HUES48 (cell line): Measurements from ENCODE around the gene MSI2.
A peak's percentile ranks its signal among the peaks of the same experiment; 100 is the strongest.

Experiments
- H3K27ac ChIP-seq: one replicate; pipeline ENCODE4 v1.7.0; 2013; ENCODE audit warnings: low read depth, low read length, inconsistent platforms
- H3K27me3 ChIP-seq: 2 replicates; pipeline ENCODE4 v1.6.1; 2013; ENCODE audit warnings: mild to moderate bottlenecking, low read length; ENCODE audit not compliant: control insufficient read depth, insufficient read depth
- H3K36me3 ChIP-seq: 2 replicates; pipeline ENCODE4 v1.6.1; 2013; ENCODE audit warnings: low read length; ENCODE audit not compliant: control insufficient read depth, insufficient read depth
- H3K4me1 ChIP-seq: 2 replicates; pipeline ENCODE4 v1.6.1; 2013; ENCODE audit warnings: mild to moderate bottlenecking, low read length; ENCODE audit not compliant: control insufficient read depth, insufficient read depth
- H3K4me3 ChIP-seq: 2 replicates; pipeline ENCODE4 v1.5.1; 2013; ENCODE audit warnings: mild to moderate bottlenecking, low read depth, low read length
- H3K9ac ChIP-seq: 2 replicates; pipeline ENCODE4 v1.6.1; 2013; ENCODE audit warnings: mild to moderate bottlenecking, low read depth, low read length, moderate library complexity
- H3K9me3 ChIP-seq: 2 replicates; pipeline ENCODE4 v1.6.1; 2013; ENCODE audit warnings: low read length; ENCODE audit not compliant: control insufficient read depth, insufficient read depth

MSI2 gene

GRCh38 chr17:57589151-57590034 is 333.1 kb downstream of the MSI2 start:
- H3K36me3 ChIP-seq, result no peaks in the 10 kb centered on the region
- H3K9me3 ChIP-seq, result no peaks in the 10 kb centered on the region
- no peak overlapping the region for H3K27ac ChIP-seq
- peaks cover 11% of the 10 kb centered on the region; the same call in 1 of the 2 replicates for H3K4me1 ChIP-seq
- no peak overlapping the region for H3K4me3 ChIP-seq
- H3K9ac ChIP-seq, result no peak overlapping the region
- no peaks in the 10 kb centered on the region for H3K27me3 ChIP-seq

GRCh38 chr17:57593739-57594462 is 337.6 kb downstream of the MSI2 start:
- no peak overlapping the region for H3K4me3 ChIP-seq
- no peak overlapping the region for H3K27ac ChIP-seq
- no peak overlapping the region for H3K9ac ChIP-seq
- H3K36me3 ChIP-seq, result no peaks in the 10 kb centered on the region
- no peaks in the 10 kb centered on the region for H3K27me3 ChIP-seq
- H3K4me1 ChIP-seq, result peaks cover 4% of the 10 kb centered on the region
- no peaks in the 10 kb centered on the region for H3K9me3 ChIP-seq

DNA sequence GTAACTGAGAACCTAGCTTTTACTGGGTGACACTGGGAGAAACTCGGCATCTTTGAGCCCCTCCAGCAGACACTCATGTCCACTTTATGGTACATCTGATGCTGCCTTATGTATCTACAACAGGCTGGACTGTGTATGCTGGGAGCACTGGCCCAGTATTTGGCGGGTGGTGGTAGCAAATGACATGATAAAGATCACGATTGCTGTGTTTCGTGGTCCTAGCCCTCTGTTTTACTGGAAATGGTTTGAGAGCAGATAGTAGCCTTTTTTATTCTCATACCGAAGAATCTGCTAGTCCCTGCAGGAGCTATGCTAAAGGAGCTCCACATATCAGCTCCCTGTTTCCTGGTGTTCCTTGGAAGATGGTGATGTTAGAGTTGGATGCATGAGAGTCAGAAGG is 338.4 kb downstream of the MSI2 start:
- Histone ChIP-seq H3K36me3 (no peaks in the 10 kb centered on the region), H3K27ac (no peak overlapping the region), H3K4me3 (no peak overlapping the region), H3K4me1 (peaks cover 4% of the 10 kb centered on the region), H3K9ac (no peak overlapping the region), H3K9me3 (no peaks in the 10 kb centered on the region), H3K27me3 (no peaks in the 10 kb centered on the region)

GRCh38 chr17:57595426-57595825 is 339.1 kb downstream of the MSI2 start:
- Histone ChIP-seq H3K27ac (no peak overlapping the region), H3K36me3 (no peaks in the 10 kb centered on the region), H3K4me3 (no peak overlapping the region), H3K9me3 (no peaks in the 10 kb centered on the region), H3K27me3 (no peaks in the 10 kb centered on the region), H3K9ac (no peak overlapping the region), H3K4me1 (peaks cover 4% of the 10 kb centered on the region)

GRCh38 chr17:57595947-57596695 is 339.8 kb downstream of the MSI2 start:
- Histone ChIP-seq H3K4me3 (no peak overlapping the region), H3K9me3 (no peaks in the 10 kb centered on the region), H3K4me1 (peaks cover 4% of the 10 kb centered on the region), H3K27me3 (no peaks in the 10 kb centered on the region), H3K9ac (no peak overlapping the region), H3K27ac (no peak overlapping the region), H3K36me3 (no peaks in the 10 kb centered on the region)

DNA sequence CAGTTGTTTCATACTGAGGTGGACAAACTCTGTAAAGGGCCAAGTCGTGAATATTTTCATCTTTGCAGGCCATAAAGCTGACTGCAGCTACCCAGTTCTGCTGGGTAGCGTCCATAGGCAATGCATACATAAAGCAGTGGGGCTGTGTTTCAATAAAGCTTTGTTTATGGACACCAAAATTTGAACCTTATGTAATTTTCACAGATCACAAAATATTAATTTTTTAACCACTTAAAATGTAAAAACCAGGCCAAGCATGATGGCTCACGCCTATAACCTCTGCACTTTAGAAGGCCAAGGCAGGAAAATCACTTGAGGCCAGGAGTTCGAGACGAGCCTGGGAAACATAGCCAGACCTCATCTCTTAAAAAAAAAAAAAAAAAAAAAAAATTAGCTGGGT is 340.8 kb downstream of the MSI2 start:
- H3K9ac ChIP-seq, result no peak overlapping the region
- no peaks in the 10 kb centered on the region for H3K27me3 ChIP-seq
- H3K4me3 ChIP-seq, result no peak overlapping the region
- H3K36me3 ChIP-seq, result no peaks in the 10 kb centered on the region
- no peaks in the 10 kb centered on the region for H3K9me3 ChIP-seq
- H3K27ac ChIP-seq, result no peak overlapping the region
- peaks cover 4% of the 10 kb centered on the region for H3K4me1 ChIP-seq

GRCh38 chr17:57597531-57598453 is 341.5 kb downstream of the MSI2 start:
- Histone ChIP-seq H3K9ac (no peak overlapping the region), H3K4me1 (peaks cover 4% of the 10 kb centered on the region), H3K4me3 (no peak overlapping the region), H3K36me3 (no peaks in the 10 kb centered on the region), H3K27ac (peak overlapping the region; percentile 46), H3K9me3 (no peaks in the 10 kb centered on the region), H3K27me3 (no peaks in the 10 kb centered on the region)

DNA sequence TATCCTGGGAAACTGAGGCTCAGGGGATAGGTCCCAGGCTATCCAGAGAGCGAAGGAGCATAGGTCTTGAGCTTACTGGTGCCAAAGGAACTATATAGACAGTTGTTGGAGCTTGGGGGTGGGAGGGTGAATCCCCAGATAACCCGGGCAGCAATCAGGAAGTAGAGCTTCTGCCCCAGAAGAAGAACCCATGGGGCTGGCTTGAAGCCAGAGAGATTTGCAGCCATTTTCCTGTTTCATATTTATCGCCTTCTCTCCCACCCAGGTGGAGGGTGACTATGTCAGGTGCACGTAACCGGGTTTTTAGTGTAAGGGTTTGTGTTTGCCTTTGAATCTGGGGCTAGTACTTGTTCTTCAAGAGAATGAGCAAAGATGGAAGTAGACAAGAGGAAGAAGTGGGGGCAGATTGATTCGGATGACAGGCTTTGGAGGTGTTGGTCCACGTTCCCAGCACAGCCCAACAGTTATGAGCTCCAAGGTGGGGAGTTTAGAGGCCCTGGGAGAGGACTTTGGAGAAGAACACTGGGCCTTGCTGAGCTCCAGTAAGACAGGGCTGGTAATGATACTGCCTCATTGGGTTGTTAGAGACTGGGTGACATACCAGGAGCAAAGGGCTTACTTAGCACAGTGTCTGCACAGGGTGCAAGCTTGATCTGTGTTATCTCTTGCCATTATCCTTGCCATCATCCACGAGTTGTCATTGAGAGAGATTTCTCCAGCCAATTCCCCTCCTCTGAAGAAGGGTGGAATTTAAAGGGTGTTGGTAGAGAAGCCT is 343.1 kb downstream of the MSI2 start:
- Histone ChIP-seq H3K36me3 (no peaks in the 10 kb centered on the region), H3K9ac (no peak overlapping the region), H3K27ac (no peak overlapping the region), H3K4me3 (no peak overlapping the region), H3K4me1 (peaks cover 4% of the 10 kb centered on the region), H3K9me3 (no peaks in the 10 kb centered on the region), H3K27me3 (no peaks in the 10 kb centered on the region)

- no peak overlapping the region for H3K9ac ChIP-seq
- peaks cover 8% of the 10 kb centered on the region for H3K4me1 ChIP-seq
- no peak overlapping the region for H3K27ac ChIP-seq
- no peaks in the 10 kb centered on the region for H3K9me3 ChIP-seq
- no peak overlapping the region for H3K4me3 ChIP-seq
- no peaks in the 10 kb centered on the region for H3K36me3 ChIP-seq
- no peaks in the 10 kb centered on the region for H3K27me3 ChIP-seq
Observed at GRCh38 chr17:57600074-57600473, 343.8 kb downstream of the MSI2 start.
